Mucosa of descending colon (tissue), 3 donors: ENCODE measurements around the gene SEC16A. TPM values are rescaled to one million over a fixed set of nuclear protein-coding genes. Genes with fewer than 3 reads are reported as not detected.

Experiments used
- ATAC-seq: fragments of 200-7000 bp; cut with Tn5 transposase; one replicate; pipeline ENCODE4 v1.9.1; 2020; ENCODE audit warnings: mild to moderate bottlenecking, moderate library complexity
- DNase-seq, 3 donors: peaks; one replicate each; pipeline ENCODE4 v3.0.0-alpha.2; 2020
- H3K36me3 ChIP-seq: fragments of 200-600 bp; one replicate; pipeline ENCODE4 v1.8.0; 2021; ENCODE audit warnings: low read depth, mild to moderate bottlenecking
- H3K4me1 ChIP-seq: fragments of 200-600 bp; one replicate; pipeline ENCODE4 v1.8.0; 2021; ENCODE audit warnings: low read depth, mild to moderate bottlenecking
- H3K4me3 ChIP-seq: fragments of 200-600 bp; one replicate; pipeline ENCODE4 v1.8.0; 2021; ENCODE audit warnings: mild to moderate bottlenecking
- H3K9me3 ChIP-seq: fragments of 200-600 bp; one replicate; pipeline ENCODE4 v1.8.0; 2021; ENCODE audit warnings: mild to moderate bottlenecking
- CTCF ChIP-seq: fragments of 200-600 bp; IDR thresholded peaks from one replicate; pipeline ENCODE4 v1.8.0; 2022; ENCODE audit warnings: antibody characterized with exemption, mild to moderate bottlenecking
- intact Hi-C, 2 donors: fragments of 100-400 bp; cut with DNase I in 1 of 2; cut with micrococcal nuclease in 1 of 2; formaldehyde crosslinking; loops; one replicate each; pipeline versions ENCODE4 v1.11.0 to v1.11.1; 2022; cut with DNase I, micrococcal nuclease
- total RNA-seq, 3 donors: library from RNA; stranded (reverse); fragmentation: NEBNext Ultra II Directional in 2 of 3; extraction: Animal tissue kit (Norgen Biotek cat#: 25700) in 2 of 3; gene quantifications; one replicate each; pipeline versions ENCODE4 v1.2.1 to v1.2.4, GENCODE V29; 2021 to 2023
- donor health status: DM: no; HTN: no; CAD: no; lungs with moderate emphysema.
- donor health status: DM: no; HTN: no; CAD: no.
- donor health status: DM: no; HTN: yes; CAD: no.

SEC16A gene
- total RNA-seq, 3 donors from 2014 or later: 60.0 to 69.5 (median 69.3) TPM

GRCh38 chr9:136502196-136502595, 19.4 kb upstream of the SEC16A start:
- H3K9me3 ChIP-seq: no peaks in the 10 kb centered on the region
- peaks cover 33% of the 10 kb centered on the region for H3K36me3 ChIP-seq
- DNase-seq (no peak), ATAC-seq (no peak)
- no peak for TF ChIP-seq CTCF
- no peak overlapping the region for H3K4me3 ChIP-seq
- H3K4me1 ChIP-seq: no peaks in the 10 kb centered on the region
- intact Hi-C loops: no loop called here

- no peak for ATAC-seq
- intact Hi-C loops: no loop called here
- Histone ChIP-seq H3K36me3 (peaks cover 30% of the 10 kb centered on the region), H3K4me3 (no peak overlapping the region), H3K4me1 (no peaks in the 10 kb centered on the region), H3K9me3 (no peaks in the 10 kb centered on the region)
- DNase-seq: no peak
- no peak for TF ChIP-seq CTCF
Observed at GRCh38 chr9:136501686-136502085, 18.8 kb upstream of the SEC16A start.

- TF ChIP-seq CTCF: no peak
- Histone ChIP-seq H3K4me3 (no peak overlapping the region), H3K4me1 (no peaks in the 10 kb centered on the region), H3K9me3 (no peaks in the 10 kb centered on the region), H3K36me3 (peaks cover 23% of the 10 kb centered on the region)
- ATAC-seq (no peak), DNase-seq (no peak)
- intact Hi-C loops: no loop called here
Observed at GRCh38 chr9:136499935-136500910, 17.4 kb upstream of the SEC16A start.

GRCh38 chr9:136499071-136499934, 16.5 kb upstream of the SEC16A start:
- TF ChIP-seq CTCF: no peak
- DNase-seq: no peak
- ATAC-seq: no peak
- Histone ChIP-seq H3K9me3 (no peaks in the 10 kb centered on the region), H3K4me1 (no peaks in the 10 kb centered on the region), H3K36me3 (peaks cover 17% of the 10 kb centered on the region), H3K4me3 (no peak overlapping the region)
- intact Hi-C loops: no loop called here

- intact Hi-C loops: no loop called here
- Histone ChIP-seq H3K9me3 (no peaks in the 10 kb centered on the region), H3K36me3 (peaks cover 14% of the 10 kb centered on the region), H3K4me1 (no peaks in the 10 kb centered on the region), H3K4me3 (no peak overlapping the region)
- no peak for ATAC-seq
- TF ChIP-seq CTCF: no peak
- no peak for DNase-seq
Observed at GRCh38 chr9:136497916-136498695, 15.3 kb upstream of the SEC16A start.
